ENCODE measurements around the gene AGAP3. TPM values are rescaled to one million over a fixed set of nuclear protein-coding genes. Genes with fewer than 3 reads are reported as not detected.

Gene AGAP3
- total and polyA plus RNA-seq, 4 donors, result 75.9 to 194 (median 110) TPM

DNA sequence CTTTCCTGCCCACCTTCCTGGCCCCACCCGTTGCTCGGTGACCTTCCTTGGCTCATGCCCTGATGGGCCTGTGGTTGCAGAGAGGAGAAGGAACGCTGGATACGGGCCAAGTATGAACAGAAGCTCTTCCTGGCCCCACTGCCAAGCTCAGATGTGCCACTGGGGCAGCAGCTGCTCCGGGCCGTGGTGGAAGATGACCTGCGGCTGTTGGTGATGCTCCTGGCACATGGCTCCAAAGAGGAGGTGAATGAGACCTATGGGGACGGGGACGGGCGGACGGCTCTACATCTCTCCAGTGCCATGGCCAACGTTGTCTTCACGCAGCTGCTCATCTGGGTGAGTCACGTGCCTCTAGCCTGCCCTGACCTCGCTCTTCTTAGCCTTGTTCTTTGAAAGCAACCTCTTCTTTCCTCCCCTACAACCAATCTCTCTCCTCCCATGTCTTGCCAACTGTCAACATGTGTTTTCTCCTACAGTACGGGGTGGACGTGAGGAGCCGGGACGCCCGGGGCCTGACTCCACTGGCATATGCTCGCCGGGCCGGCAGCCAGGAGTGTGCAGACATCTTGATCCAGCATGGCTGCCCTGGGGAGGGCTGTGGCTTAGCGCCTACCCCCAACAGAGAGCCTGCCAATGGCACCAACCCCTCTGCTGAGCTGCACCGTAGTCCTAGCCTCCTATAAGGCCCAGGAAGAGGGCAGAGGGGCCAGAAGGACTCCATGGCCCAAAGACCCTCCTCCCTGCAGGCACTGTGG lies 57.2 kb downstream of the AGAP3 start:
- H3K36me3 ChIP-seq (ENCODE audit: control insufficient read depth in 4 of 4, insufficient read depth in 4 of 4, low read length in 4 of 4), result peaks cover 5 to 48% (median 25%) of the 10 kb centered on the region in 4 donors
- H3K4me1 ChIP-seq (ENCODE audit: control insufficient read depth in 5 of 5, insufficient read depth in 5 of 5, low read length in 5 of 5), result peaks cover 0 to 7% (median 0%) of the 10 kb centered on the region in 5 donors
- TF ChIP-seq, protein P1, sequence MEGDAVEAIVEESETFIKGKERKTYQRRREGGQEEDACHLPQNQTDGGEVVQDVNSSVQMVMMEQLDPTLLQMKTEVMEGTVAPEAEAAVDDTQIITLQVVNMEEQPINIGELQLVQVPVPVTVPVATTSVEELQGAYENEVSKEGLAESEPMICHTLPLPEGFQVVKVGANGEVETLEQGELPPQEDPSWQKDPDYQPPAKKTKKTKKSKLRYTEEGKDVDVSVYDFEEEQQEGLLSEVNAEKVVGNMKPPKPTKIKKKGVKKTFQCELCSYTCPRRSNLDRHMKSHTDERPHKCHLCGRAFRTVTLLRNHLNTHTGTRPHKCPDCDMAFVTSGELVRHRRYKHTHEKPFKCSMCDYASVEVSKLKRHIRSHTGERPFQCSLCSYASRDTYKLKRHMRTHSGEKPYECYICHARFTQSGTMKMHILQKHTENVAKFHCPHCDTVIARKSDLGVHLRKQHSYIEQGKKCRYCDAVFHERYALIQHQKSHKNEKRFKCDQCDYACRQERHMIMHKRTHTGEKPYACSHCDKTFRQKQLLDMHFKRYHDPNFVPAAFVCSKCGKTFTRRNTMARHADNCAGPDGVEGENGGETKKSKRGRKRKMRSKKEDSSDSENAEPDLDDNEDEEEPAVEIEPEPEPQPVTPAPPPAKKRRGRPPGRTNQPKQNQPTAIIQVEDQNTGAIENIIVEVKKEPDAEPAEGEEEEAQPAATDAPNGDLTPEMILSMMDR (IDR thresholded peaks at IDR 0.05; ENCODE audit: control extremely low read depth, extremely low read depth), result no peak
- ATAC-seq (ENCODE audit: insufficient read depth, low FRiP score) (no peak), DNase-seq (no peak)
- no peak overlapping the region for H3K9ac ChIP-seq (ENCODE audit: insufficient read depth in 1 of 2, low read length in 2 of 2)
- no peak overlapping the region for H3K4me3 ChIP-seq
- H3K27me3 ChIP-seq (ENCODE audit: control insufficient read depth in 3 of 3, insufficient read depth in 3 of 3, low read length in 2 of 3), result no peaks in the 10 kb centered on the region
- no peaks in the 10 kb centered on the region for H3K9me3 ChIP-seq (ENCODE audit: control insufficient read depth in 4 of 4, insufficient read depth in 3 of 4, low read length in 3 of 4)
- no peak overlapping the region for H3K27ac ChIP-seq (ENCODE audit: low read depth in 1 of 2, low read length in 1 of 2)
- 83 to 85% methylated on average over 25 of the region's 25 CpGs for WGBS, 2 donors

DNA sequence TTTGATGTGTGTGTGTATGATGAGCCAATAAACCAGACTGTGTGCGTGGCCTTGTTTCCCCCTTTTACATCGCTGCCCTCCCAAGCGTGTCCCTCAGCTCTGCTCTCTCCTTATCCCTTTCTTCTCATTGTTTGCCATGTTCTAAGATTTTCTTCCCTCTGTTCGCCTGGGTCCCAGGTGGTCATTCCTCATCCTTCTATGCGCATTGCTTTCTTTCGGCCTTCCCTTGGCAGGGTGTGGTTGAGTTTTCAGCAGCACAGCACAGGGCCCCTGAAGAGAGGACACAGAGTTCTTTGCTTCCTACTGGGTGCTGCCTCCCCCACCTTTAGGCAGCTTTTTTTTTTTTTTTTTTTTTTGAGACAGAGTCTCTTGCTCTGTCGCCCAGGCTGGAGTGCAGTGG lies 58.1 kb downstream of the AGAP3 start:
- Histone ChIP-seq H3K9me3 (ENCODE audit: control insufficient read depth in 4 of 4, insufficient read depth in 3 of 4, low read length in 3 of 4) (no peaks in the 10 kb centered on the region), H3K27me3 (ENCODE audit: control insufficient read depth in 3 of 3, insufficient read depth in 3 of 3, low read length in 2 of 3) (no peaks in the 10 kb centered on the region), H3K4me3 (no peak overlapping the region), H3K36me3 (ENCODE audit: control insufficient read depth in 4 of 4, insufficient read depth in 4 of 4, low read length in 4 of 4) (peaks cover 5 to 42% (median 25%) of the 10 kb centered on the region in 4 donors), H3K27ac (ENCODE audit: low read depth in 1 of 2, low read length in 1 of 2) (no peak overlapping the region), H3K4me1 (ENCODE audit: control insufficient read depth in 5 of 5, insufficient read depth in 5 of 5, low read length in 5 of 5) (peaks cover 0 to 7% (median 0%) of the 10 kb centered on the region in 5 donors), H3K9ac (ENCODE audit: insufficient read depth in 1 of 2, low read length in 2 of 2) (no peak overlapping the region)
- 97% methylated on average over 7 of the region's 7 CpGs for WGBS, 2 donors
- no peak for DNase-seq
- TF ChIP-seq, protein P1 (IDR thresholded peaks at IDR 0.05; ENCODE audit: control extremely low read depth, extremely low read depth), result no peak
- no peak for ATAC-seq (ENCODE audit: insufficient read depth, low FRiP score)

DNA sequence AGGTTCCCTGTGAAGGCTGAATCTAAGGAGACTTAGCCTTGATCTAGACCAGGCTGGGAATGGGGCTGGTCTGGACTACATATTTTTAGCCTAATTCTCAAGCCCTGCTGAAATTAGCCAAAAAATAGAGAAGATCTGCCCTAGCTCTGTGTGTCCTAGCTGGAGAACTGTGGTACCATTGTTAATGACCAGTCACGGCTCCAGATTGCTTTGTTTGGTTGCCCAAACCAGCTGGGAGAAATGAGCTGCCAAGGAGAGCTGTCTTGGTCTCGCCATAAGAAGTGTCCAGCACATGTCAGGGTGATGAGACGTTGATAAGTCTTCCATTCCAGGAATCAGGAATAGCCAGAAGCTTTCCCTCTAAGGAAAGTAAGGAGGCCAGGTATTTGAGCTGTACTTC lies 60.5 kb downstream of the AGAP3 start:
- ATAC-seq (ENCODE audit: insufficient read depth, low FRiP score) (no peak), DNase-seq (no peak)
- no peak overlapping the region for H3K27ac ChIP-seq (ENCODE audit: low read depth in 1 of 2, low read length in 1 of 2)
- peaks cover 5 to 27% (median 17%) of the 10 kb centered on the region in 4 donors for H3K36me3 ChIP-seq (ENCODE audit: control insufficient read depth in 4 of 4, insufficient read depth in 4 of 4, low read length in 4 of 4)
- no peaks in the 10 kb centered on the region for H3K9me3 ChIP-seq (ENCODE audit: control insufficient read depth in 4 of 4, insufficient read depth in 3 of 4, low read length in 3 of 4)
- peaks cover 0 to 7% (median 0%) of the 10 kb centered on the region in 5 donors for H3K4me1 ChIP-seq (ENCODE audit: control insufficient read depth in 5 of 5, insufficient read depth in 5 of 5, low read length in 5 of 5)
- no peak overlapping the region for H3K9ac ChIP-seq (ENCODE audit: insufficient read depth in 1 of 2, low read length in 2 of 2)
- H3K4me3 ChIP-seq, result no peak overlapping the region
- WGBS, 2 donors, result 74 to 86% methylated on average over 3 of the region's 3 CpGs
- TF ChIP-seq, protein P1 (IDR thresholded peaks at IDR 0.05; ENCODE audit: control extremely low read depth, extremely low read depth), result no peak
- H3K27me3 ChIP-seq (ENCODE audit: control insufficient read depth in 3 of 3, insufficient read depth in 3 of 3, low read length in 2 of 3), result peaks cover 0 to 6% (median 2%) of the 10 kb centered on the region in 3 donors
